ENCODE data around the gene ANK3. TPM values are rescaled to one million over a fixed set of nuclear protein-coding genes. Genes with fewer than 3 reads are reported as not detected.

Gene ANK3
- polyA plus RNA-seq, 1 experiment = 1.6 TPM

DNA sequence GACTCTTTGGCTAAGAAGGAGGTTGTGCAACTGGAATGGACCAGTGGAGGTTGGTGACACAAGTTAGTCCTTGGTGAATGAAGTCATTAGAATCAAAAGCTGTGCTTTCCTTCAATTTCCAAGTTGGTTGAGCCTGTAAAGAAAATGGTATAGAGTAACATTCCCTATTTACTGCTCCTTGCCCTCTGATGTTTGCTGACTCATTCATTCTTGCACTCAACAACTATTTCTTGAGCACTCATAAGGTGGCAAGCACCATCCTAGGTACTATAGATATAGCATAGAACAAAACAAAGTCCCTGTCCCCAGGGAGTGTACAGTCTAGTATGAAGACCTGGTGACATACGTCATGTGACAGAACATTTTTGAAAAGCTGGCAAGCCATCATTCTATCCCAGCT, 364.4 kb downstream of the ANK3 start:
- CTCF ChIA-PET = no interaction called here

DNA sequence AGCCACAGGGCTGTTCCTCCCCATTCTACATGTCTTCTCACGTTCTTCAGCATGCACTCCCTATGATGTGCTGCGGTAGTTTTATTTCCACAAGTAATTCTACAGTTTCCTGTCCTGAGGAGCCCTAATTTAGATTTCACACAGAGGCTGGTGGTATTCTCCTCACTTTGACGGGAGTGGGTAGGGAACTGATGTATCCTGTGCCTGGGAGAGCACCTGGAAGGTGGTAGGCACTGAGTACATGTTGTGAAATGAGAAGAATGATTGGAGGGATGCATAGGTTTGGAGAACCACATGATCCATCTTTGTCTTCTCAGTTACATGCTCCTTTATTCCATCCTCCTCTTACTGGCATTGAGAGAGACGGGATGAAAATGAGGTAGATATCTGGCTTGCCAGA, 365.2 kb downstream of the ANK3 start:
- ChIA-PET CTCF (no interaction called here), POLR2A (no interaction called here)
- DNase-seq (ENCODE audit: low read depth, low spot score) = no peak
- TF ChIP-seq, protein P1, sequence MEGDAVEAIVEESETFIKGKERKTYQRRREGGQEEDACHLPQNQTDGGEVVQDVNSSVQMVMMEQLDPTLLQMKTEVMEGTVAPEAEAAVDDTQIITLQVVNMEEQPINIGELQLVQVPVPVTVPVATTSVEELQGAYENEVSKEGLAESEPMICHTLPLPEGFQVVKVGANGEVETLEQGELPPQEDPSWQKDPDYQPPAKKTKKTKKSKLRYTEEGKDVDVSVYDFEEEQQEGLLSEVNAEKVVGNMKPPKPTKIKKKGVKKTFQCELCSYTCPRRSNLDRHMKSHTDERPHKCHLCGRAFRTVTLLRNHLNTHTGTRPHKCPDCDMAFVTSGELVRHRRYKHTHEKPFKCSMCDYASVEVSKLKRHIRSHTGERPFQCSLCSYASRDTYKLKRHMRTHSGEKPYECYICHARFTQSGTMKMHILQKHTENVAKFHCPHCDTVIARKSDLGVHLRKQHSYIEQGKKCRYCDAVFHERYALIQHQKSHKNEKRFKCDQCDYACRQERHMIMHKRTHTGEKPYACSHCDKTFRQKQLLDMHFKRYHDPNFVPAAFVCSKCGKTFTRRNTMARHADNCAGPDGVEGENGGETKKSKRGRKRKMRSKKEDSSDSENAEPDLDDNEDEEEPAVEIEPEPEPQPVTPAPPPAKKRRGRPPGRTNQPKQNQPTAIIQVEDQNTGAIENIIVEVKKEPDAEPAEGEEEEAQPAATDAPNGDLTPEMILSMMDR (IDR thresholded peaks at IDR 0.05; ENCODE audit: low read depth, low read length) = no peak
- Histone ChIP-seq H3K4me3 (ENCODE audit: low read depth, low read length) (no peak overlapping the region), H3K27ac (ENCODE audit: low read depth, low read length) (no peak overlapping the region), H3K9me3 (ENCODE audit: control insufficient read depth, insufficient read depth, low read length) (no peaks in the 10 kb centered on the region), H3K27me3 (ENCODE audit: control insufficient read depth, insufficient read depth, low read length) (peaks cover 2% of the 10 kb centered on the region)

More for the DNA sequence above, 364.4 kb downstream of the ANK3 start:
- Histone ChIP-seq H3K4me3 (ENCODE audit: low read depth, low read length) (no peak overlapping the region), H3K9me3 (ENCODE audit: control insufficient read depth, insufficient read depth, low read length) (no peaks in the 10 kb centered on the region), H3K27ac (ENCODE audit: low read depth, low read length) (no peak overlapping the region), H3K27me3 (ENCODE audit: control insufficient read depth, insufficient read depth, low read length) (peaks cover 2% of the 10 kb centered on the region)
- POLR2A ChIA-PET = no interaction called here
- TF ChIP-seq, protein P1 (IDR thresholded peaks at IDR 0.05; ENCODE audit: low read depth, low read length) = no peak
- DNase-seq (ENCODE audit: low read depth, low spot score) = no peak

DNA sequence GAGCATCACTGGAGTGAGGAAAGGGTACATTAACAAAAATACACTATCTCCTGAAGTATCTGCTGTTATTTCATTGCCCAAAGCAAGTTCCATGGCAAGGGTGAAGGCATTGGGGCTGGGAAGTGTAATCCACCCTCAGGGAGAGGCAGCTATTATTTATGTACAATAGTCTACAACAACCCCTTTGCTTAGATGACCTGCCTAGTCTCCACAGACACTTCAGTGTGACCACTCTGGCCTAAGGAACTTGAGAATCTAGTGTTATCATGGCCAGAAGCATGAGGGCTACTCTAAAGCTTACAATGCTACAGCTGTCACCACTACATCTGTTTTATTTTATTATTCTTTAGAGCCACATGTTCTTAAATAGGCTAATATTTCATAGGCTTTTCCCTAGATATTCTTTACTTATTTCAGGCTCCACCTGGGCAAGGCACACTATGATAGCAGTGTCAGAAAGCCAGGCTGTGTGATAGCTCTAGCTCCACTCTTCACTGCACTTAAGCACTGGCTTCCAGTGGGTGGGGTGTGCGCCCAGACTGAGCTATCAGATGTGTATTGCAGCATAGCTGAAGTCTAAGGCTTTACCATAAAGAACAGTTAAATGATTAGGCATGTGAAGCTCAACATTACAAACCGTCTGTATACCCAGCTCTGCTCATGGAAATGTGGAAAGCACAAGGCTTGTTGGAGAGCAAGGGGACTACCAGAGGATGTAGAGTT, 366.4 kb downstream of the ANK3 start:
- H3K9me3 ChIP-seq (ENCODE audit: control insufficient read depth, insufficient read depth, low read length) = no peaks in the 10 kb centered on the region
- POLR2A ChIA-PET = no interaction called here
- TF ChIP-seq, protein P1 (IDR thresholded peaks at IDR 0.05; ENCODE audit: low read depth, low read length) = no peak
- peaks cover 2% of the 10 kb centered on the region for H3K27me3 ChIP-seq (ENCODE audit: control insufficient read depth, insufficient read depth, low read length)
- no peak overlapping the region for H3K4me3 ChIP-seq (ENCODE audit: low read depth, low read length)
- H3K27ac ChIP-seq (ENCODE audit: low read depth, low read length) = no peak overlapping the region
- CTCF ChIA-PET = interaction anchor here (0.6 kb wide), 1 partner anchor 8 kb away, joined by 3 read pairs; no protein-coding TSS in a partner anchor
- no peak for DNase-seq (ENCODE audit: low read depth, low spot score)

DNA sequence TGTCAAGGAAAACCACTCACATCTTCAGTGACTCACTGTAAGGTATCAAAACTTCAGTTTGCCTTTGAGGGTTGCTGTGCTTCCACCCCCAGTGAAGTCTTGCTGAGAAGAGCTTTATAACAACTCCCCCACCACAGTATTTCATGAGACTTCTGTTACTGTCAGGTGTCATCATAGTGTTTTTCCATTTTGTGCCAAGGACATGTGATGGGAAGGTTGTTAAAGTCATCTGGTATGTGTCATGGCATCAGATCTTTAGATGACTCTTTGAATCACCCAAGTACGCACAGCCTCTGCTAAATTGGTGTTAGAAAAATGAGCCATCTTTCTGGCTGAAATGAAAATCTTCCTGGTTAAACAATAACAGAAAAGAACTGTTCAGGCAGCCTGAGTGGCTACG, 368.3 kb downstream of the ANK3 start:
- Histone ChIP-seq H3K9me3 (ENCODE audit: control insufficient read depth, insufficient read depth, low read length) (no peaks in the 10 kb centered on the region), H3K27ac (ENCODE audit: low read depth, low read length) (no peak overlapping the region), H3K27me3 (ENCODE audit: control insufficient read depth, insufficient read depth, low read length) (peaks cover 2% of the 10 kb centered on the region), H3K4me3 (ENCODE audit: low read depth, low read length) (no peak overlapping the region)
- DNase-seq (ENCODE audit: low read depth, low spot score) = no peak
- POLR2A ChIA-PET = no interaction called here
- TF ChIP-seq, protein P1 (IDR thresholded peaks at IDR 0.05; ENCODE audit: low read depth, low read length) = no peak
- CTCF ChIA-PET = interaction anchor here (0.8 kb wide), 1 partner anchor 395 kb away, joined by 3 read pairs; no protein-coding TSS in a partner anchor

DNA sequence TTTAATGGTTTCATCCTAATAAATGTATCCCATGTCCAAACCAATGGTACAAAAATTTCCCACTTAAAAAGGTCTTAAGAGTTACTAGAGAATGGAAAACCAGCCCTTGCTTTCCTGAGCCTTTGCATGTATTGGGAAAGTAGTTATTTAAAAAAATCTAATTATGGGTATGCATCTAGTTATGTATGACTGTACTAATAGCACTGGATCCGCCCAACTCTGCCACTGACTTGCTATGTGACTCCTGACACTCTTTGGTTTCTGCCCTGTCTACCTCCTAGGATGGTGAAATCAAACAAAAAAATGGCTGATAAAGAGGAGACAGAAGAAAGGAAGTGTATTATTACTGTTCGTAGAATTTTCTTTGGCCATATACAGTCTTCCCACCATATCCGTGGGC, 372.9 kb downstream of the ANK3 start:
- Histone ChIP-seq H3K27me3 (ENCODE audit: control insufficient read depth, insufficient read depth, low read length) (no peaks in the 10 kb centered on the region), H3K4me3 (ENCODE audit: low read depth, low read length) (no peak overlapping the region), H3K27ac (ENCODE audit: low read depth, low read length) (no peak overlapping the region), H3K9me3 (ENCODE audit: control insufficient read depth, insufficient read depth, low read length) (no peaks in the 10 kb centered on the region)
- no peak for DNase-seq (ENCODE audit: low read depth, low spot score)
- ChIA-PET CTCF (no interaction called here), POLR2A (no interaction called here)
- TF ChIP-seq, protein P1 (IDR thresholded peaks at IDR 0.05; ENCODE audit: low read depth, low read length) = no peak
